CD14-positive monocyte (primary cell): ENCODE measurements around the gene SPEM1. TPM values are rescaled to one million over a fixed set of nuclear protein-coding genes. Genes with fewer than 3 reads are reported as not detected.

ENCODE experiments used
- DNase-seq, 3 donors: peaks; one replicate each; pipeline ENCODE4 v3.0.0-alpha.2; 2011 to 2022
- H2AFZ ChIP-seq: 2 replicates; pipeline ENCODE4 v1.6.0; 2012; ENCODE audit warnings: mild to moderate bottlenecking, low read depth, low read length, inconsistent platforms; ENCODE audit not compliant: insufficient read depth, poor library complexity, severe bottlenecking
- H3K27ac ChIP-seq, 2 donors: 1 replicate in 1 of 2; 2 replicates in 1 of 2; pipeline ENCODE4 v1.5.1; 2012 to 2013; ENCODE audit warnings: low read length in 2 of 2, control low read depth in 1 of 2, inconsistent platforms in 1 of 2, low read depth in 1 of 2, mild to moderate bottlenecking in 1 of 2
- H3K27me3 ChIP-seq, 2 donors: one replicate each; pipeline versions ENCODE4 v1.6.0 to v1.6.1; 2011 to 2013; ENCODE audit warnings: low read length in 2 of 2; ENCODE audit not compliant: control insufficient read depth in 2 of 2, insufficient read depth in 2 of 2
- H3K36me3 ChIP-seq, 2 donors: replicated peaks in 1 of 2; 1 replicate in 1 of 2; 2 replicates in 1 of 2; pipeline versions ENCODE4 v1.5.1 to v1.6.1; 2012 to 2013; ENCODE audit warnings: low read length in 2 of 2, control low read depth in 1 of 2, inconsistent platforms in 1 of 2, mild to moderate bottlenecking in 1 of 2; ENCODE audit not compliant: insufficient read depth in 2 of 2, control insufficient read depth in 1 of 2
- H3K4me1 ChIP-seq, 2 donors: 1 replicate in 1 of 2; 2 replicates in 1 of 2; pipeline versions ENCODE4 v1.5.1 to v1.6.1; 2012 to 2013; ENCODE audit warnings: low read length in 2 of 2, control low read depth in 1 of 2, inconsistent platforms in 1 of 2, mild to moderate bottlenecking in 1 of 2, moderate library complexity in 1 of 2; ENCODE audit not compliant: insufficient read depth in 2 of 2, control insufficient read depth in 1 of 2
- H3K4me2 ChIP-seq: replicated peaks from 2 replicates; pipeline ENCODE3; 2012; ENCODE audit warnings: low read length, moderate library complexity, mild to moderate bottlenecking; ENCODE audit not compliant: poor library complexity, severe bottlenecking; ENCODE audit errors: extremely low read depth
- H3K4me3 ChIP-seq, 3 experiments: fragments of 200-600 bp in 1 of 3; sonication (generic) in 1 of 3; replicated peaks in 1 of 3; 1 replicate in 2 of 3; 2 replicates in 1 of 3; pipeline ENCODE4 v1.5.1; 2011 to 2013; ENCODE audit warnings: low read length in 3 of 3, mild to moderate bottlenecking in 3 of 3, control low read depth in 2 of 3, low read depth in 2 of 3, inconsistent platforms in 1 of 3, moderate library complexity in 1 of 3
- H3K79me2 ChIP-seq: 2 replicates; pipeline ENCODE4 v1.6.0; 2012; ENCODE audit warnings: mild to moderate bottlenecking, control low read depth, inconsistent platforms, low read length, moderate library complexity; ENCODE audit not compliant: insufficient read depth
- H3K9ac ChIP-seq: 2 replicates; pipeline ENCODE4 v1.6.0; 2017; ENCODE audit warnings: low read length, mild to moderate bottlenecking; ENCODE audit not compliant: insufficient read depth, poor library complexity, severe bottlenecking
- H3K9me3 ChIP-seq, 2 donors: replicated peaks in 1 of 2; 1 replicate in 1 of 2; 2 replicates in 1 of 2; pipeline versions ENCODE4 v1.5.1 to v1.6.1; 2012 to 2013; ENCODE audit warnings: low read length in 2 of 2, control low read depth in 1 of 2; ENCODE audit not compliant: control insufficient read depth in 1 of 2, insufficient read depth in 1 of 2
- H4K20me1 ChIP-seq: 2 replicates; pipeline ENCODE4 v1.6.0; 2012; ENCODE audit warnings: mild to moderate bottlenecking, low read length, control low read depth, moderate library complexity; ENCODE audit not compliant: insufficient read depth
- H3K27ac Mint-ChIP-seq, 7 donors: one replicate each; pipeline ENCODE4 v1.8.0; 2020; ENCODE audit warnings: mild to moderate bottlenecking in 7 of 7, mixed read lengths in 7 of 7, moderate library complexity in 6 of 7, inconsistent platforms in 2 of 7
- H3K27me3 Mint-ChIP-seq, 3 donors: one replicate each; pipeline ENCODE4 v1.8.0; 2021 to 2022; ENCODE audit warnings: low read depth in 3 of 3, mild to moderate bottlenecking in 3 of 3, mixed read lengths in 3 of 3, moderate library complexity in 3 of 3, inconsistent platforms in 1 of 3
- H3K36me3 Mint-ChIP-seq, 2 donors: one replicate each; pipeline ENCODE4 v1.8.0; 2020; ENCODE audit warnings: mixed read lengths in 2 of 2, inconsistent platforms in 1 of 2, mild to moderate bottlenecking in 1 of 2
- H3K4me1 Mint-ChIP-seq: one replicate; pipeline ENCODE4 v1.8.0; 2020; ENCODE audit warnings: mild to moderate bottlenecking, mixed read lengths
- H3K4me3 Mint-ChIP-seq, 2 donors: one replicate each; pipeline ENCODE4 v1.8.0; 2020; ENCODE audit warnings: mild to moderate bottlenecking in 2 of 2, mixed read lengths in 2 of 2, moderate library complexity in 1 of 2
- H3K9me3 Mint-ChIP-seq, 7 donors: one replicate each; pipeline ENCODE4 v1.8.0; 2020 to 2022; ENCODE audit warnings: mixed read lengths in 7 of 7, mild to moderate bottlenecking in 6 of 7, moderate library complexity in 6 of 7, inconsistent platforms in 2 of 7
- CTCF ChIP-seq: fragments of 200-600 bp; IDR thresholded peaks from one replicate; pipeline ENCODE4 v1.8.0; 2022; ENCODE audit warnings: antibody characterized with exemption, mild to moderate bottlenecking
- WGBS: methylation state at CpG from one replicate; pipeline ENCODE4 v1.1.5; 2013; ENCODE audit warnings: missing lambda C conversion rate; ENCODE audit not compliant: insufficient coverage; 5-methylcytosine and 5-hydroxymethylcytosine counted together
- intact Hi-C, 2 donors: fragments of 100-400 bp; cut with micrococcal nuclease; formaldehyde crosslinking; loops; one replicate each; pipeline versions ENCODE4 v1.15.0 to v1.15.1; 2023
- polyA plus RNA-seq, 3 donors: library from polyadenylated mRNA; depleted of rRNA in 1 of 3; unstranded in 2 of 3; stranded (reverse) in 1 of 3; fragments of 300-500 nt in 2 of 3; fragments of >200 nt in 1 of 3; fragmentation: Illumina TruSeq in 2 of 3; gene quantifications; 1 replicate in 2 of 3; 2 replicates in 1 of 3; pipeline ENCODE4 v1.2.3, GENCODE V29; 2012 to 2021

Gene SPEM1
- polyA plus RNA-seq, 3 donors = not detected

- H3K27me3 Mint-ChIP-seq = peaks cover 28 to 38% (median 30%) of the 10 kb centered on the region in 3 donors
- Histone ChIP-seq H3K9ac (peak overlapping the region; percentile 71), H3K4me2 (peak overlapping the region; percentile 99), H3K79me2 (peaks cover 8% of the 10 kb centered on the region), H3K36me3 (no peaks in the 10 kb centered on the region), H3K9me3 (peaks cover 0 to 14% of the 10 kb centered on the region in 2 donors), H4K20me1 (peaks cover 29% of the 10 kb centered on the region), H3K27ac (peak overlapping the region; percentile 79 to 89), H2AFZ (peak overlapping the region; percentile 82), H3K4me1 (peaks cover 53 to 57% of the 10 kb centered on the region in 2 donors), H3K4me3 (peak overlapping the region; percentile 77 to 95 (median 86)), H3K27me3 (peaks cover 19 to 25% of the 10 kb centered on the region in 2 donors)
- H3K4me3 Mint-ChIP-seq = peak overlapping the region; percentile 86 to 94
- WGBS = 10% methylated on average over 48 of the region's 49 CpGs
- DNase-seq = peak; percentile 44 to 67 (median 52)
- H3K4me1 Mint-ChIP-seq = peaks cover 50% of the 10 kb centered on the region
- H3K36me3 Mint-ChIP-seq = peaks cover 10 to 12% of the 10 kb centered on the region in 2 donors
- H3K9me3 Mint-ChIP-seq = peaks cover 0 to 14% (median 8%) of the 10 kb centered on the region in 7 donors
- peak; percentile 16 for TF ChIP-seq CTCF
- H3K27ac Mint-ChIP-seq = peak overlapping the region; percentile 90 to 97 (median 94)
- intact Hi-C loops = loop anchor here (1.0 to 10.0 kb wide), 7 partner anchors 32 to 249 kb away; partner anchors contain the start of genes POLR2A (in 2 of the 2), SENP3 (in 2 of the 2), MPDU1 (in 1 of the 2) and TMEM256 (in 1 of the 2)
Observed at GRCh38 chr17:7435676-7436555, 15.8 kb downstream of the SPEM1 start.
